HepG2 (cell line): ENCODE measurements around the gene ECHS1. TPM values are rescaled to one million over a fixed set of nuclear protein-coding genes. Genes with fewer than 3 reads are reported as not detected.

ENCODE experiments used
- ATAC-seq: fragments of 200-7000 bp; cut with Tn5 transposase; 3 replicates; pipeline ENCODE4 v1.9.1; 2020; ENCODE audit warnings: mild to moderate bottlenecking, moderate library complexity
- BruUV-seq: library from RNA; stranded (reverse); fragments of 400-500 nt; replicated peaks from 2 replicates; lab custom pipeline; 2021; lab: Mats Ljungman, UMichigan
- CTCF ChIA-PET: fragments of 300-600 bp; formaldehyde crosslinking; extraction: SDS; loops from one replicate; lab custom pipeline; 2021; ENCODE audit warnings: low total read pairs, inconsistent platforms, low intra/inter-chr PET ratio; lab: Yijun Ruan, JAX
- POLR2A ChIA-PET: fragments of 350-600 bp; sonication (Branson Sonifier 250); formaldehyde crosslinking; loops from one replicate; lab custom pipeline; 2020; ENCODE audit warnings: antibody characterized with exemption, inconsistent platforms; lab: Yijun Ruan, JAX
- DNase-seq: peaks from one replicate; pipeline ENCODE4 v3.0.0-alpha.2; 2015; ENCODE audit warnings: low spot score
- FAIRE-seq: peaks from 3 replicates; lab custom pipeline; 2011; peaks lifted over from hg19 to GRCh38; lab: Jason Lieb, UNC
- H2AFZ ChIP-seq: one replicate; pipeline ENCODE4 v1.6.1; 2011; ENCODE audit warnings: low read length, inconsistent platforms
- H3K27ac ChIP-seq: fragments of 300-600 bp; 3 replicates; pipeline ENCODE4 v1.8.0; 2011; ENCODE audit warnings: mixed run types, mild to moderate bottlenecking, mixed read lengths, low read length, inconsistent platforms; ENCODE audit not compliant: insufficient read depth; ENCODE audit errors: extremely low read length
- H3K27me3 ChIP-seq, 2 experiments: fragments of 200-600 bp in 1 of 2; 2 replicates in 1 of 2; 3 replicates in 1 of 2; pipeline versions ENCODE4 v1.6.0 to v1.8.0; 2011; ENCODE audit warnings: low read length in 2 of 2, mild to moderate bottlenecking in 2 of 2, moderate library complexity in 2 of 2, inconsistent platforms in 1 of 2; ENCODE audit not compliant: insufficient read depth in 2 of 2, control insufficient read depth in 1 of 2
- H3K36me3 ChIP-seq, 2 experiments: fragments of 200-600 bp in 1 of 2; replicated peaks in 1 of 2; 2 replicates in 1 of 2; 3 replicates in 1 of 2; pipeline versions ENCODE4 v1.5.1 to v1.8.0; 2011; ENCODE audit warnings: low read length in 2 of 2, inconsistent platforms in 1 of 2; ENCODE audit not compliant: insufficient read depth in 2 of 2, control insufficient read depth in 1 of 2
- H3K4me1 ChIP-seq: 2 replicates; pipeline ENCODE4 v1.5.1; 2012; ENCODE audit warnings: low read length, inconsistent platforms; ENCODE audit not compliant: insufficient read depth
- H3K4me2 ChIP-seq: 2 replicates; pipeline ENCODE4 v1.6.0; 2011; ENCODE audit warnings: low read depth, low read length, inconsistent platforms
- H3K4me3 ChIP-seq, 3 experiments: fragments of 200-600 bp in 1 of 3; sonication (generic), shearing (Covaris generic) in 1 of 3; replicated peaks in 1 of 3; 2 replicates each; pipeline ENCODE4 v1.5.1; 2011 to 2016; ENCODE audit warnings: low read length in 3 of 3, inconsistent platforms in 2 of 3, low read depth in 2 of 3, mild to moderate bottlenecking in 2 of 3, control low read depth in 1 of 3, mixed read lengths in 1 of 3; ENCODE audit not compliant: insufficient read depth in 1 of 3
- H3K79me2 ChIP-seq: one replicate; pipeline ENCODE4 v1.6.1; 2011; ENCODE audit warnings: low read length, inconsistent platforms; ENCODE audit not compliant: insufficient read depth
- H3K9ac ChIP-seq: 2 replicates; pipeline ENCODE4 v1.6.0; 2011; ENCODE audit warnings: mild to moderate bottlenecking, low read depth, low read length, inconsistent platforms; ENCODE audit not compliant: insufficient read depth
- H3K9me3 ChIP-seq: 2 replicates; pipeline ENCODE4 v1.5.1; 2012; ENCODE audit warnings: mild to moderate bottlenecking, low read length
- H4K20me1 ChIP-seq: 2 replicates; pipeline ENCODE4 v1.6.0; 2011; ENCODE audit warnings: inconsistent platforms, mild to moderate bottlenecking, low read length, moderate library complexity; ENCODE audit not compliant: insufficient read depth
- FOXK2 ChIP-seq: fragments of 450-650 bp; IDR thresholded peaks from 2 replicates; pipeline ENCODE4 v1.6.1; 2016
- FOXP1 ChIP-seq, 2 experiments: fragments of 450-650 bp in 1 of 2; IDR thresholded peaks; 2 replicates each; pipeline ENCODE4 v1.6.1; 2017 to 2018; ENCODE audit warnings: antibody characterized with exemption in 1 of 2
- SAFB2 ChIP-seq: sonication (generic); formaldehyde crosslinking; IDR thresholded peaks from 2 replicates; pipeline ENCODE4 v1.5.1; 2020; ENCODE audit warnings: missing genetic modification reagents, low read depth, mild to moderate bottlenecking, borderline replicate concordance
- SIX1 ChIP-seq: sonication (generic); formaldehyde crosslinking; IDR thresholded peaks from 2 replicates; pipeline ENCODE4 v1.4.0; 2020; ENCODE audit warnings: missing genetic modification reagents, borderline replicate concordance
- SNRNP70 ChIP-seq: fragments of 200-400 bp; formaldehyde crosslinking; IDR thresholded peaks from 2 replicates; pipeline ENCODE4 v1.6.1; 2017; ENCODE audit warnings: mild to moderate bottlenecking, low read depth, low read length, moderate library complexity
- ZBTB1 ChIP-seq: sonication (generic); formaldehyde crosslinking; IDR thresholded peaks from 2 replicates; pipeline ENCODE4 v1.4.0; 2020; ENCODE audit warnings: missing genetic modification reagents, borderline replicate concordance
- ZNF205 ChIP-seq: IDR thresholded peaks from 2 replicates; pipeline ENCODE4 v1.6.1; 2018; ENCODE audit warnings: missing biosample characterization, missing genetic modification reagents
- ZNF33A ChIP-seq: sonication (generic); formaldehyde crosslinking; IDR thresholded peaks from 2 replicates; pipeline ENCODE4 v1.5.1; 2020; ENCODE audit warnings: missing genetic modification reagents, mild to moderate bottlenecking, moderate library complexity, borderline replicate concordance
- ZNF350 ChIP-seq: sonication (generic); formaldehyde crosslinking; IDR thresholded peaks from 2 replicates; pipeline ENCODE4 v1.4.0; 2020; ENCODE audit warnings: mild to moderate bottlenecking, low read depth, missing genetic modification reagents, borderline replicate concordance
- ZNF570 ChIP-seq: sonication (generic); formaldehyde crosslinking; IDR thresholded peaks from 2 replicates; pipeline ENCODE4 v1.4.0; 2020; ENCODE audit warnings: mild to moderate bottlenecking, missing genetic modification reagents, borderline replicate concordance
- ZNF703 ChIP-seq: sonication (generic); formaldehyde crosslinking; IDR thresholded peaks from 2 replicates; pipeline ENCODE4 v1.5.1; 2020; ENCODE audit warnings: missing genetic modification reagents, mild to moderate bottlenecking, moderate library complexity, borderline replicate concordance
- ZNF777 ChIP-seq: sonication (generic); formaldehyde crosslinking; IDR thresholded peaks from 2 replicates; pipeline ENCODE4 v1.4.0; 2020; ENCODE audit warnings: missing genetic modification reagents
- WGBS: methylation state at CpG from one replicate; pipeline ENCODE4 v1.1.6; 2017; ENCODE audit warnings: low lambda C conversion rate; 5-methylcytosine and 5-hydroxymethylcytosine counted together
- in situ Hi-C: cut with HindIII; loops from 2 replicates; pipeline ENCODE4 v1.10.0; 2017; ENCODE audit warnings: low pct_unique_long_range_greater_than_20kb; ENCODE audit not compliant: extremely low pct_ligation_motif_present
- intact Hi-C: fragments of 100-400 bp; cut with micrococcal nuclease; formaldehyde crosslinking; loops from one replicate; pipeline ENCODE4 v1.10.0; 2022; ENCODE audit not compliant: unreplicated experiment
- polyA plus RNA-seq, 8 experiments: library from polyadenylated mRNA; depleted of rRNA in 3 of 8; stranded (reverse) in 7 of 8; unstranded in 1 of 8; fragments of >200 nt; fragmentation: Illumina TruSeq in 4 of 8; extraction: Trizol in 4 of 8; gene quantifications; 2 replicates each; pipeline versions ENCODE4 v1.2.1 to v1.2.3, GENCODE V29; 2011 to 2016; ENCODE audit warnings: low read depth in 4 of 8, missing spikeins in 1 of 8, mixed read lengths in 1 of 8; ENCODE audit not compliant: insufficient read depth in 1 of 8
- total RNA-seq, 5 experiments: library from RNA; depleted of rRNA; stranded (reverse); fragments of >200 nt; fragmentation: Illumina TruSeq; extraction: Trizol; gene quantifications; 2 replicates each; pipeline ENCODE4 v1.2.3, GENCODE V29; 2016; ENCODE audit warnings: low read depth in 1 of 5
- TF ChIP-seq, protein P1 (sequence below): sonication (generic); formaldehyde crosslinking; IDR thresholded peaks from 2 replicates; pipeline ENCODE4 v1.8.0; 2023; ENCODE audit warnings: mild to moderate bottlenecking, missing genetic modification reagents
- TF ChIP-seq, protein P2 (sequence below): sonication (generic); formaldehyde crosslinking; IDR thresholded peaks from 2 replicates; pipeline ENCODE4 v1.5.0; 2020; ENCODE audit warnings: mild to moderate bottlenecking, low read depth, missing genetic modification reagents, borderline replicate concordance

ECHS1 gene
- total and polyA plus RNA-seq, 2 of the 13 experiments (the other 11 are each of a cell fraction or from before 2014, with no cell fraction given) = 32.7 to 195 TPM

DNA sequence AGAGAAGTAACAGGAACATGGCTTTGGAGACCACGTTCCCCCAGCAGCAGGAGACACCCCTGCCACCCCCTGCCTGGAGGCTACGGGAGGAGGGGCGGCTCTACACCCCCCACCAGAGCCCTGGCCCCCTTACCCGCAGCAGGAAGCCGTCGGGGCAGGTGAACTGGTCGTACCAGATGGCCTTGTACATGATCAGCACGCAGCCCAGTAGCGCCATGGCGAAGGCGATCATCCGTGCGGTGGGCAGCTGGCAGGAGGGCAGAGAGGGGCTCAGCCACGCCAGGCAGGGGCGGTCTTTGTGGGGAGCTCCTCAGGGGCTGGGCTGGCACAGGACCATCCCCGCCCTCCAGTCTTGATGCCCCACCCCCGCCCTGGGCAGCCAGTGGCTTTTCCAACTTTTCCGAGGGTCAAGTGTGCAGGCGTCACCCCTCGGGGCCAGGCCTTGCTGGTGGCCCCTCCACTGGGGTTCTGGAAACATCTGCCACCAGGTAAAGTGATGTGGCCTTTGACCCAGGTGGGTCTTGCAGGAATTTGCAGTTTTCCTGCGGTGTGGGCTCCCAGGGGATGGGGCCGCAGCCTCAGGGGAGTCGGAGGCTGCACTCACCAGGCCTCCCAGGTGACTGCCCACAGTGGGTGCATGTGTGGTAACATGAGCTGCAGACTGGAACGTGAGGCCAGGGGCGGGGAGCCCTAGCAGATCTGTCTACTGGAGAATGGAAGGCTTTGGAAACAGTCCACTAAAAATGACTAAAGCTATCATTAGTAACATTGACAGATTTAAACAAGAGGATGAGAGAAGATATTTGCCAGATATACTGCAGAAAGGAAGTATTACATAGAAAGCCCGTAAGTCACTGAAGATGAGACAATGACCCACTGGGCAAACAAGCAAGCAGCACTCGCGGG is 46.2 kb downstream of the ECHS1 start:
- Histone ChIP-seq H3K27ac (no peak overlapping the region), H3K36me3 (no peaks in the 10 kb centered on the region), H3K9ac (no peak overlapping the region), H3K9me3 (no peaks in the 10 kb centered on the region), H3K4me1 (peaks cover 29% of the 10 kb centered on the region), H3K27me3 (peaks cover 6 to 59% of the 10 kb centered on the region in 2 experiments), H4K20me1 (no peaks in the 10 kb centered on the region), H3K4me3 (no peak overlapping the region; a peak in 1 of 6 replicates), H3K4me2 (no peak overlapping the region), H3K79me2 (no peaks in the 10 kb centered on the region), H2AFZ (no peak overlapping the region)
- TF ChIP-seq SNRNP70 (no peak), ZNF777 (CRISPR knock-in tag) (no peak), ZNF350 (no peak), SAFB2 (CRISPR knock-in tag) (no peak), ZBTB1 (CRISPR knock-in tag) (no peak), ZNF570 (CRISPR knock-in tag) (no peak), ZNF205 (CRISPR knock-in tag) (no peak), ZNF703 (no peak), FOXK2 (no peak), SIX1 (no peak), FOXP1 (IDR thresholded peaks at IDR 0.05) (no peak), FOXP1 (CRISPR knock-in tag; IDR thresholded peaks at IDR 0.05) (no peak), ZNF33A (no peak)
- TF ChIP-seq, protein P1, sequence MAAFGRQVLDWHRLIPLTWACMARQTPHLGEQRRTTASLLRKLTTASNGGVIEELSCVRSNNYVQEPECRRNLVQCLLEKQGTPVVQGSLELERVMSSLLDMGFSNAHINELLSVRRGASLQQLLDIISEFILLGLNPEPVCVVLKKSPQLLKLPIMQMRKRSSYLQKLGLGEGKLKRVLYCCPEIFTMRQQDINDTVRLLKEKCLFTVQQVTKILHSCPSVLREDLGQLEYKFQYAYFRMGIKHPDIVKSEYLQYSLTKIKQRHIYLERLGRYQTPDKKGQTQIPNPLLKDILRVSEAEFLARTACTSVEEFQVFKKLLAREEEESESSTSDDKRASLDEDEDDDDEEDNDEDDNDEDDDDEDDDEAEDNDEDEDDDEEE = no peak
- TF ChIP-seq, protein P2, sequence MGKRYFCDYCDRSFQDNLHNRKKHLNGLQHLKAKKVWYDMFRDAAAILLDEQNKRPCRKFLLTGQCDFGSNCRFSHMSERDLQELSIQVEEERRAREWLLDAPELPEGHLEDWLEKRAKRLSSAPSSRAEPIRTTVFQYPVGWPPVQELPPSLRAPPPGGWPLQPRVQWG = no peak
- FAIRE-seq = no peak
- ChIA-PET CTCF (no interaction called here), POLR2A (interaction anchor here (2.0 to 4.5 kb wide), 2 partner anchors 21 to 31 kb away, joined by 9 to 31 read pairs; partner anchors contain the start of genes FUOM and PRAP1)
- 45% methylated on average over 21 of the region's 28 CpGs for WGBS
- BruUV-seq = no TSS peak
- intact Hi-C loops (loop anchor here (10.0 kb wide), 1 partner anchor 48 kb away; the partner anchor contains the start of genes ECHS1 and PAOX), in situ Hi-C loops (no loop called here)
- DNase-seq = no peak
- ATAC-seq = no peak
